ENCODE results near the gene DYDC2.

DYDC2 gene

DNA sequence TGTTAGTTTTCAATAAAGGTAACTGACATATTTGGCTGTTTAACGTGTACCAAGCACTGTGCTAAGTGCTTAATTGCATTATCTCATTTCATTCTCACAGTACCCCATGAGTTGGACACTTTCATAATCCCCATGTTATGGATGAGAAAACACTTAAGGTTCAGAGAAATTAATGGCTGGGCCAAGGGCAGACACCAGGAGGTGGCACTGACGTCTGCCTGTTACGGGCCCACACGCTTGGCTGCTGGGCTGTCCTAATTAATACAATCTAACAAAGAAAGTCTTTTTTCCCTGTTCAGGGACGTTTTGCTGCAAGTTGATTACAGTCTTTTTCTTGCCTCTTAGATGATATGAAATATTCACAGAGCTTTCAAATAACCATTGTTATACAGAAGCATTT lies 16.1 kb downstream of the DYDC2 start:
- no peak for DNase-seq

DNA sequence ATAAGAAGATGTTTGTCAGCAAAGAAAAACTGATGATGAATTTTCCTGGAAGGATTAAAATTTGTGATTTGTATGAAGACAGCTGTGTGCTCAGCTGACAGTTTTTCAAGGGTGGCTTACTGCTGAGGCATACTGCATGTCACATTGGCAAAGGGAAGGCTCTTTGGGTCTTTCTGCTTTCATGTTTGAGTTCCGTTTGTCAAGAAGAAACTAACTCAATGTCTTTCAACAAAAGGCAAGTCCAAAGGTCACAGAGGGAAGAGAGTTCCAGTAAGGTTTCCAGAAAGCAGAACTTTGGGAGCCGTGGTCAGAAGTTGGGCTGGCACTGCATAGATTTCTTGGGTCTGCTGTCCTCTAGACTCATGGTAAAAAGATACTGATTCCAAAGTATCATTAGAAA lies 16.9 kb downstream of the DYDC2 start:
- no peak for DNase-seq

DNA sequence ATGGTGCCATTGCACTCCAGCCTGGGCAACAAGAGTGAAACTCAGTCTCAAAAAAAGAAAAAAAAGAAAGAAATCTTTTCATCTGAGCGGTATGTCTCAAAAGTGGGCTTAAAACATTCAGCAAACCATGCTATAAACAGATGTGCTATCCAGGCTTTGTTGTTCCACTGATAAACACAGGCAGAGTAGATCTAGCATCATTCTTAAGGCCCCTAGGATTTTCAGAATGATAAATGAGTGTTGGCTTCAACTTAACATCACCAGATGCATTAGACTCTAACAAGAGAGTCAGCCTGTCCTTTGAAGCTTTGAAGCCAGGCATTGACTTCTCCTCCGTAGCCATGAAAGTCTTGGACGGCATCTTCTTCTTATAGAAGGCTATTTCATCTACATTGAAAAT lies 23.1 kb downstream of the DYDC2 start:
- no peak for DNase-seq

DNA sequence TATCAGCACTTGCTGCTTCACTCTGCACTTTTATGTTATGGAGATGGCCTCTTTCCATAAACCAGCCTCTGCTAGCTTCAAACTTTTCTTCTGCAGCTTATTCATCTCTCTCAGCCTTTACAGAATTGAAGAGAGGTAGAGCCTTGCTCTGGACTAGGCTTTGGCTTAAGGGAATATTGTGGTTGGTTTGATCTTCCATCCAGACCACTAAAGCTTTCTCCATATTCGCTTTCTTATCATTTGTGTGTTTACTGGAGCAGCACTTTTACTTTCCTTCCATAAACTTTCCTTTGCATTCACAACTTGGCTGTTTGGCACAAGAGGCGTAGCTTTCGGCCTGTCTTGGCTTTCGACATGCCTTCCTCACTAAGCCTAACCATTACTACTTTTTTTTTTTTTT lies 23.6 kb downstream of the DYDC2 start:
- no peak for DNase-seq

DNA sequence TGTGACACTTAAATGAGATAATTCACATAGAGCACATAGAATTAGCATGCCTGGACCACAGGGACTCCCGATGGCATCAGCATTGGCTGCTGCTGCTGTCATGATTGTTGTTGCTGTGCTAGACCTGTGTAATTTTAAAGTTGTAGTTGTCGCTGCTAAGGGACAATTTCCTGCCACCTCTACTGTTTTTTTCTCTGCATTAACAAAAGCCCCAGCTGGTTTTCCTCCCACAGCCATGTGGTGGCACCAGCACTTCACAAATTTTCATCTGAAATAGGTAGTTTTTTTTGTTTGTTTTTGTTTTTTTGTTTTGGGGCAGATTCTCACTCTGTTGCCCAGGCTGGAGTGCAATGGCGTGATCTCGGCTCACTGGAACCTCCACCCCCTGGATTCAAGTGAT lies 26.4 kb downstream of the DYDC2 start:
- peak; percentile 28 for DNase-seq

DNA sequence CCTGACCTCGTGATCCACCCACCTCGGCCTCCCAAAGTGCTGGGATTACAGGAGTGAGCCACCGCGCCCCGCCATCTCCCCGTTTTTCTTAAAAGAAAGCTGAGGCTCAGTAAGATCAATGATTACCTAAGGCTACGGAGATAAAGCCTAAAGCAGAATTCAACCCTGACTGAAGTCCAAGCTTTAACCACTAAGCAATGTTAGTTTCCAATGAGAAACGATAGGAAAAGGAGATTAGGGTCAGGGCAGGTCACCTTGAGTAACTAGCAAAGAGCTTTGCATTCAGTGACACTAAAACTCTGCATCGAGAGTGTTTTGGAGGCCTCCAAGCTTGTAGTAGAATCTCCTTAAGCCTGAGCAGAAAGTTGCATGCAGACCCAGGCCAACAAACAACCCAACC lies 34.2 kb downstream of the DYDC2 start:
- DNase-seq, result no peak

DNA sequence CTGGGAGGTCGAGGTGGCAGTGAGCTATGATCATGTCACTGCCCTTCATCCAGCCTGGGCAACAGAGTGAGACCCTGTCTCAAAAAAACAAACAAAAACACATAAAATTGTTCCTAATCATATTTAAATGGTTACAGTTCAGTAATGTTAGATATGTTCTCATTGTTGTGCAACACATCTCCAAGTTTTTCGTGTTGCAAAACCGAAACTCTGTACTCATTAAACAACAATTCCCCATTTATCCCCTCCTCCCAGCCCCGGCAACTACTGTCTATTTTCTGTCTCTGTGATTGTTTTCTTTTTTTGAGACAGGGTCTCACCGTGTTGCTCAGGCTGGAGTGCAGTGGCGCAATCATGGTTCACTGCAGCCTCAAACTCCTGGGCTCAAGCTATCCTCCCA lies 35.7 kb downstream of the DYDC2 start:
- no peak for DNase-seq

DNA sequence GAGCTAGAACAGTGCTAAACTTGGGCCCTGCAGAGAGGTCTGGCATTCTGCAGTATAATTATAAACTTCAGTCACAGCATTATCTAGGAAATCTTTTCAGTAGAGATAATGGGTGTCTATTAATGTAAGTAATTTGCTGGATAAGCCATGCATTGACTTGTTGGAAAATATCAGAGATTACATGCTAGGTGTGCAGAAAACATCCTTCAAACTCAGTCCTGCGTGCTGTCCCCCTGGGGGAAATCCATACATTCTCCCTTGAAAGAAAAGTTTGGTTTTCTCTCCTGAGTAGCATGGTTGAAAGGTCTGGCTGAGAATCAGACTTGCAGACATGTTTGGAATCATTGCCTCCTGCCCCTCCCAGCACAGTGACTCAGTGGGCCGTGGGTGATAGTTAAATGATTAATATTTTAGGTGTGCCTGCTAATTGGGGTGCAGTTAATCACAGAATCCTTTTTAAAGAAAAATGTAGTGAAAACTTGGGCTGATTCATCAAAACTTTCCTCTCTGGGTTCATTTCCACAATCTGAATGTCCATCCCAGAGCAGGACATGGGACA lies 37.9 kb downstream of the DYDC2 start:
- no peak for DNase-seq

DNA sequence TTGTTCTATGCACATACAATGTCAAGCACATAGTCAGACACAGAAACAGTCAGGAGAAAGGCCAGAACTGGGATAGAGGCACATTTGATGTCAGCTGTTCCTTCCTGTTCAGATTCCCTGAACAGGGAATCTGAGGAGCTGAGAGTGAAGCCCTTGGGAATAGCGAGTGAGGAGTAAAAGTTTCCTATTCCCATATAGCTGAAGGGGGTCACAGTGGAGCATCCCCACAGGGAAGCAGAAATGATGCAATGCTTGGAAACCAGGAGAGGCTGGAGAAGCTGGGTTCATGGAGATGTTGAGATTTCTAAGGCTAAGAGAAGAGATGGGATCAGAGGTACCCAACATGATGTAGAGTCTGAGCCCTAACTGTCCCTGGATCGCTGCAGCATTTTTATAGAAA lies 40.4 kb downstream of the DYDC2 start:
- DNase-seq, result no peak

DNA sequence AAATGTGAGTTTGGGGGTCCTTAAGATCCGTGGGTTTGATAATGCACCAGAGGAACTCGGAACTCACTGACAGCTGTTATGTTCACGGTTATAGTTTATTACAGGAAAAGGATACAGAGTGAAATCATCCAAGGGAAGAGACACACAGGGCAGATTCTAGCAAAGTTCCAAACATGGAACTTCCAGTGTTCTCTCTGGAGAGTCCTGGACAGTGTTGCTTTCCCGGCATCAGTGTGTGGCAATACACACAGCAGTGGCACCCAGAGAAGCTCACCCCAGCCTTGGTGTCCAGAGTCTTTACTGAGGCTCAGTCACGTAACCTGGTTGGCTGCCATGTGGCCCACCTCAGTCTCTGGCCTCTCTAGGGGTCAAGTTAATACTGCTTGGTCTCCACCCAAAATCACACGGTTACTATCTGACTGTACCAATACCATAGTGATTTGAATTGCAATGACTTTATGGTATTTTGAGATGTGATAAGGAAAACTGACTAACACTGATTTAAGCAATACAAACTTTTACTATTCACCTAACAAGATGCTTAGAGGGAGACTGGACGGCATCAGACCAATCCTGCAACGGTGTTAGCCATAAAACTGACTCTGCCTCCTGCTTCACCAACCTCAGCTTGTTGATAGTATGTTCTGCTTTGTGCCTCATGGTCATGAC lies 43.7 kb downstream of the DYDC2 start:
- DNase-seq, result no peak

DNA sequence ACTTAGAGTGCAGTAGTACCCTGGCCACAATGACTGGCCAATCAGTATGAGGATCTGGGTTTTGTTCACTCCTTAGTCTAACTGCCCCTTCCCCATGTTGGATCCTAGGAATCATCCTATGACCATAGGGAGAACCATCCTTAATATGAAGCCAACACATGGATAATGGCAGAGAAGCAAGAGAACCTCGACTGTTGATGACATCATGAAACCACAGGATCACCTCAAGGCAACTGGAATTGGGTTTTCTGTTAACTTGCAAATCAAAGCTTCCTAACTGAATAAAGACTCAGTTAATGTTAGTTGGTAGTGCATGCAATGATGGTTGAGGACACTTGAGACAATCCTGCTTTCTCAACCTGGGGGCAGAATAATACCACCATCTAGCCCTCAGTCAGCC lies 48.5 kb downstream of the DYDC2 start:
- no peak for DNase-seq

DNA sequence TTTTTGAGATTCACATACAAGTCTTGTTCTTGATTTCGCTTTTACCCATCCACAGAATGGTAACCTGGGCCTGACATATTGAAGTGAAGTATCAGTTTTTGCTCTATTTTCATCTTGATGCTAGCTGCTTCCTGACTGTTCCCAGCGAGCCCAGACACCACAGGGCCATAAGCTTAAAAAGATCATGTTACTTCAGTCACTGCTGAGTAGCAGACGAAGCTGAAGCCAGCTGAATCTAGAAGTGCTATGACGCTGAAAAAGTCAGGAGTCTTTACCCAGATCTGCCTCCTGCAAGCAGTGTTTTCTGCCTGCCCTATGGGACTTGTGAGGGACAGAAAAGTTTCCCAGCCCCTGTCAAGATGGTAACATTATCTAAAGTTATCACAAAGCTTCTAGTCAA lies 49.0 kb downstream of the DYDC2 start:
- no peak for DNase-seq

DNA sequence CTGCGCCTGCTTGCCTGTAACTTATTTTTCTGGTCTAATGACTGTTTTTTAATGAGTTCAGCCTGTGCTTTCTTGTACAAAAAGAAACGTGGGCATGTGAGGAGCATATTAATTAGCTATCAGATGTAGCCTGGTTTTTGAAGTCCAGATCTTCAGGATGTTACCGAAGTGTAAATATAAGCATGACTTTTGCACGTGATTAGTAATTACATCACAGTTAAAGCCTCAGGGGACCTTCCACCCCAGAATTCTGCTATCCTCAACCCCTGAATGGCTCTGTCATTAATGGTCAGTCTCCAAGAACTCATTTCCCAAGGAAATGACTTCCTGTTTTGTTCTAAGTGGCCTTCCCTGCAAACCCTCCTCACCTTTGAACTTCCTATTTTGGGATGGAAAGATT lies 49.6 kb downstream of the DYDC2 start:
- DNase-seq, result no peak

DNA sequence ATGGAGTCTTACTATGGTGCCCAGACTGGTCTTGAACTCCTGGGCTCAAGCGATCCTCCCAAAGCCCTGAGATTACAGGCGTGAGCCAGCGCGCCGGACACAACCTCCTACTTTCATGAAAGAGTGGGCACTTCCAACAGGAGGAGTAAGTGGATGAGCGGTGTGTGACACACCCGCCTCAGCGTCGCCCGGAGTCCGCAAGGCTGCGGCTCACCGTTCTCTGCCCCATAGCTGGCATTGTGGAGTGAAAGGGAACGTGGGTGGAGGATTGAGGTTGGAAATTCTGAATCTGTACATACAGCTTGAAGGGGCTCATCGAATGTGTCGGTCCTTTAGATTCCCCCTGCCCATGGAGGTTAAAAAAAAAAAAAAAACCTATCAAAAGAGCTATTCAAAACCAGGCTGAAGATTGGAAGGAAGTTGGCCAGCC lies 51.2 kb downstream of the DYDC2 start:
- DNase-seq, result no peak

DNA sequence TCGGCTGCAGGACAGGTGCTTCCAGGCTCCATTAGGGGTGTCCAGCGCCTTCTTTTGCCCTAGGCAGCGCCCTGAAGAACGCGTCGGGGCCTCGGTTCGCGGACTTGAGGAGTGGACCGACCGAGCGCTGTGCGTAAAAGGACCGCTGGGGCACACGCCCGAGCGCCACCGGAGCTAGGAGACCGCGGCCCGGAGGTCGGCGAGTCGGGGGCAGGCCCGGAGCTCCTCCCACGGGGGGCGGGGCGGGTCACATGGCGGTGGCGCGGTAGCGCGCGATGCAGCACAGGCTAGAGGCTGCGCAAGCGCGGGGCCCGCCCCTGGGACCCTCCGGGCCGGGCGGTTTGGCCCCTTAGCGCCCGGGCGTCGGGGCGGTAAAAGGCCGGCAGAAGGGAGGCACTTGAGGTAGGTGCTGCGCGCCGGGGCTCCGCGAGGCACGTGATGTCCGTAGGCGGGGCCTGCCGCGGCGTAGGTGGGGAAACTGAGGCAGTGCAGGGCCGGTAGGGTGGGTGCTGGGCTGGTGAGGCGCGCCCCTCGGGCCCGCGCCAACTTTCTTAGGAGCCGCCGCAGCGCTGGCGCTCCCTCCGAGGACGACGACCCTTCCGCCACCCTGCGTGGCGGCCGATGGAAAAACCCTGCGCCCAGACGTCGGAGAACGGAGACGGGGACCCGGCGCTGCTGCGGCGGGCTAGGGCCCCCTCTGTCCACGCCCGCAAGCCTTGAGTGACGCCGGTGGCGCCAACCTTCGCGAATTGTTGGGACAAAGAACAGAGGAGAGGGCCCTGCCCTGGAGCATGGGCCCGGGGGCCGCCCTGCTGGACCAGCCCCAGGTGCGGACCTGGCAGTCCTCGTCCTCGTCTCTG lies 51.9 kb downstream of the DYDC2 start, which contains the start of gene PRXL2A:
Gene PRXL2A (plus strand): TSS at position 310 of the 860 bp plus-strand sequence. CDS start 11,917 bp downstream, outside the sequence.
- DNase-seq, result peak; percentile 74

DNA sequence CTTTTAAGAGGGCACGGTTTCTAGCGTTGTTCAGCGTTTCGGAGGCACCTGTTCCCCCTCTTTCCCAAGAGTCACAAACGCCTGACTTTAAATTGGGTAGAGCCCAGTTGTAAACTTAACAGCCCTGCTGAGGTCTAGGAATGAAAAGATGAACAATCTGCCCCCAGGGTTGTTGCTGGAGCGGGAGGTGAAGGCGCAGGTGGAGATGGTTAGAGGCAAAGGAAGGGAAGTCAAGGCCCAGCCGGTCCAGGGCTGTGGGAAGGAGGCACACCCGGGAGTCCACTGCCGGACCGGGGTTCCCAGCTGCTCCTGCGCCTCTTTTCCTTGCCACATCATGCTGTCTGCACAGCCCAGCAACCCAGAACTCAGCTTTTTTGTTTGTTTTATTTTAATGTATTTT lies 52.5 kb downstream of the DYDC2 start:
- no peak for DNase-seq

DNA sequence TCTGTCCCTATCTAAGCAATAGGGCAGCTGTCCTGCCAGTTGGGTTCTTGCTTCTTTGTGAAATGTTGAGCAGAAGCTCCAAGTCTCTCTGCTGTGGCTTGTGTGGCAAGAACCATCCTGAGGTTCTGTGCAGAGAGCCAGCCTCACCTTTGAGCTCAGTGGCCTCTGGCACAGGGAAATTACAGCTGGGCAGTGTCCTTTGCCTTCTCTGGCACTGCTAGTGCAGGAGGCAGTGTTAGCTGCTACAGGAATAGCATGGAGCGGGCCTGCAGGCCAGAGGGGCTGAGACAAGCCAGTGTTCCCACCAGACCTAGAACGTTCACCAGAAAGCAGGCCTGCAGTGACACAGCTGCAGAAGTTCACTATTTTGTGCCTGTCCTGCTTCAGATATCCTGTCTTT lies 53.5 kb downstream of the DYDC2 start:
- no peak for DNase-seq

DNA sequence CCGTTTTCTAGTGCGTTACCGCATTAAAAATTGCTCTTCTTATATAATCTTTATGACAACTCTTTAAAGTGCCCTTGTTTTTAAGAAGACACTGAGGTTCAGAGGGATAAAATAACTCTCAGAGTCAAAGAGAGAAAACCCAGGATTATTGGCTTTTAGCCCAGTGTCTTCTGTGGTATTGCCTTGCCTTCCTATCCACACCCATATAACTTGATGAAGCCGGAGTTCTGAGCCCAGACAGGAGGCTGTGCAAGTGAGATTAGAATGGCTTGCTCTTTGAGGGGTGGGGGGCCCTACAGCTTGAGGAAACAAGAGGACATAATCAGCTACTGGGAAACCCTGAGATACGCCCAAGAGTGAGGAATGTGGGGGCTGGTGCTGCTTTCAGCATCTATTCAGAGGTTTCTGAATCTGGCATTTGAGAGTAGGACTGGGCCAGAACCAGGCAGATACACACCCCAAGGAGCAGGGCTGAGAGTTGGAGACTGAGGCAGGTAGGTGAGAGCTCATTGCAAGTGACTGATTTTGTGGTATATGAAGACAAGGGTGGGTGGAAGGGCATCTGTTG lies 54.1 kb downstream of the DYDC2 start:
- DNase-seq, result no peak

DNA sequence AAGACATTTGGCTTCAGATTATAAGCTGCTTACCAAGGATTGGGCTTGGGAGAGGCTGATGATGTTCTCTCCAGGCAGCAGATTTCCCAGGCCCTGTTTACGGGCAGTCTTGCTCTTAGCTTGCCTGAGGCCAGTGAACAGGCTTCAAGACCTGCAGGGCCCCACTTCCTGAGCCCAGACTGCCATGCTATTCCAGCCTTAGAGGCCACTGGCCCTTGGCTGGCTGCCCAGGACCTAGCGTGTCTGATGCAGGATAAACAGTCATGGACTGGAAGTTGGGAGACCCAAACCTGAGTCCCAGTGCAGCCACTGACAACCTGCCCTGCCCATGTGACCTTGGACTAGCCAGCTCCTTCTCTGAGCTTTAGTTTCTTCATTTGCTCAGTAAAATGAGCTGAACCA lies 54.7 kb downstream of the DYDC2 start:
- DNase-seq, result no peak

DNA sequence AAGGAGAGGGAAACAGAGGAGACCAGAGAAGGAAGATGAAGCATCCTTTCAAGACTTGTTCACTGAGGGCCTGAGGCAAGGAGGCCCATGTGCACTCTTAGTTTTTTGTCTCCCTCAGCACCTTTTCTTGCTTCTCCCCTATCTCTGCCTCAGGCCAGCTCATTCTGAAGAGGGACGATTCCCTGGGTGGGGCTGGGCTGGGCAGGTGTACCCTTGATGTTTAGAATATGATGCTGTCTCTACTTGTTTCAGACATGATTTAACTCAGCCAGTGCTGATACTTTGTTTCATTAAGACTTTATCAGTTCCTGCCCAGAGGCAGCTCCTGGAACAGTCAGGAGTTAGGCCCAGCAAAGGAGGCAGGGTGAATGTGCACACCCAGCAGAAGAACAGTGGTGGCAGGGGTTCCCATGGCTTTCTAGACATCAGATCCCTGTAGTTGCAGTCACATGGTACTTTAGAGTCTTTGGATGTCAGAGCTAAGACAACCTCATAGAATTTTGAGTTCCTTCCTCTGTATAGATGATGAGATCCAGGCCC lies 55.2 kb downstream of the DYDC2 start:
- no peak for DNase-seq

DNA sequence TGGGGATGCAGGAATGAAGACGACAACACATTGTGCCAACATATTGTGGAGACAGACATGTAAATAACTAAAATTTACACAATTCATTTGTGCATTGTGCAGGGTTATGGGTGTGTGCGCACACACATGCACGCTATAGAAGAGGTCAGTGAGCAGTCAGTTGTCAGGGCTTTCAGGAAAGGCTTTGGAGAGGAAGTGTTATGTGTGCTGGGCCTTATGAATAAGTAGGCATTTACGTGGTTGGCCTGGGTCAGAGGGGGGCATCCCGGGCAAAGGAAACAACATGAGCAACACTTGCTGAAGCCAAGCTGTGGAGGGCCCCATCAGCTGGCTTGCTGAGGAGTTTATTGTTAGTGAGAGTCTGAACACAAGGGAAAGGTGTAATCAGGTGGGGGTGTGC lies 55.9 kb downstream of the DYDC2 start:
- DNase-seq, result no peak

DNA sequence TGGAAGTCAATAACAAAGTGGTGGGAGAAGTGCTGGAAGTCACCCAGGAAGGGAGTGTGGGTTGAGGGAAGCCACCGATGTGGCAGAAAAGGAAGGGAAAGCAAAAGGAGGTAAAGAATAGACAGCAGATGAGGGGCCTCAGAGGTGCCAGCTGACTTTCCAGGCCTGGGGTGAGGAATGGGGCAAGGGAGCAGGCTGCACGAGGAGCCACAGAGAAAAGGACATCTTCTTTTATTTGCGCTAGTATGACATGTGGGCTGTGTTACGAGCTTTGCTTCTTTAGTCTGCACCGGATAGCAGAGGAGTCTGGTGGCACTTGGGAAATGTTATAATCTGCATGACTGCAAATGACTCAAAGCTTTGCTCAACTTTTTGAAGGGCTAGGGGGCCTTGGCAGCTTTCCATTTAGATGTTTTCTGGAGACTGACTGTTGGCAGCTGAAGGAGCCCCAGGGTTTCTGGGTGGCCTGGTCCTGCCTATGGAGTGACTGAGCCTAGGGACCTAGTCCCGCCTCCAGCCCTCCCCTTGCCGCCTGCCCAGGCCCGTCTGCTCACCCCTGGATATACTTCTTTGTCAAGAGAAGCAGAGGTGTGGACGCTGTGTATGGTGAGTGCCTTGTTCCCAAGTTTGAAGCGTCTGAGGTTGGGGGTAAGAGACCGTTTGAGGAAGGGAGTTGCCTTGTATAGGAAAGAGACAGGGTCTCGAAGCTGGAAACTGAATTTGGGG lies 56.9 kb downstream of the DYDC2 start:
- no peak for DNase-seq
